ENCODE results near the gene VPS41. TPM values are rescaled to one million over a fixed set of nuclear protein-coding genes. Genes with fewer than 3 reads are reported as not detected.

The VPS41 gene
- total RNA-seq, 1 donor from 2014 or later = 103 TPM

DNA sequence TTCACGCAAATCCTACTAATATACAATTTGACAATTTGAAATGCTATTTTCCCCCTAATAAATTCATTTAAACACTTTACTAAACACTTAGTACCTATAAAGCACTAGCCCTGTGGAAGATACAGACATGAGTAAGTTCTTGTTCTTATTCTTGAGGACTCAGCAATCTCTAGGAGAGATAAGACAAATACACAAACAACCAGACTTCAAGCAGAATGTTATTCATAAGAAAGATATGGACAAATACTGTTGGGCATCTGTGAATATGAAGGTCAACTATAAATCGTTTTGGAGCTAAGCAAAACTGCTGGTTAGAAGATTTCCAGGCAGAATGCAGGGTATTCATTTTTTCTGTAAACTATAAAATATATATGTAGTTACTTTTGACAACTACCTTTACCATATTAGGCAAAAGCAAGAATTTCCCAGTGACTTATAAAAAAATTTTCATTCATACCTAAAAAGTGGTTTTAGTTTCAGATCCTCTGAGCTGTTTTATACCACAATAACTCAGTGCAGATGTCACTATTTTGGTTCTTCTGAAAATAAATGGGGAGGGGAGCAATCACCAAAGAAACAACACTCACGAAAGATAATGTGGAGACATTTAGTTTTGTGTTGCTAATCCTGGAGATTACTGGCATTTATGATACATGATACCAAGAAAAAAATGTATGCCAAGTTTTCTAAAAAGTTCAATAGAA lies 3.8 kb downstream of the VPS41 start:
- DNase-seq (ENCODE audit: low spot score) = no peak

DNA sequence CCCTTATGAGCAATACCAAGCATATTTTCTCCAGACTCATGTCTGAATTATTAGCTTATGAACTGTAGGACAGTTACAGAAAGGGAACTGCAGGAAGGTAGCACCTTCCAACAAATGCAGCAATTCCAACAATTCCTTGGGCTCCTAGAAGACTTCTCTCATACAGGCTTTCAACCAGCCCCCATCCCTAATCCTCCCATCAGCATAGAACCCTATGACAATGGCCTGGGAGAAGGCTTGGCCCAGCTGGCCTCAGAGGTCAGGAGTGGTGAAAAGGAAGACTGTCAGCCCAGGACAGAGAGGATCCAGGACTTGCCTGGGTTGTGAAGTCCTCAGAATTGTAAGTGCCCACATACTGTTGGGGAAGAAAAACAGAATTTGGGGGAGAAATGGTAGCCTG lies 5.9 kb downstream of the VPS41 start:
- DNase-seq (ENCODE audit: low spot score) = no peak

DNA sequence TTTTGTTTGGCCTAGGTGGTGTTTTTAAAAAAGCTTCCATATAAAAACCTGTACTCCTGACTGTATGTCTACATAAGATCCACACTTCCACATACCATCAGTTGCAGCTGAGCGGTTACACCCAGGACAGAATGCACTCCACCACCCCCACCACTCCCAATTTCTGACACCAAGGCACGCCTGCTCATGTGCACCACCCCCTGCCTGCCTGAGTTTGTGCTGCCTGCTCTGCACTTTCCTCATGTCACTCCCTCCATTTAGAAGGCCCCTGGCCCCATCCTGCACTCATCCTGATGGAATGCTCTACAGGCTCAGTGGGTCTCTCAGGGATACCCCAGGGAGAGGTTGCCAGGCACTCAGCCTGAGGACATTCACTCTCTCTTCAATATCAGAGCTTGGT lies 6.5 kb downstream of the VPS41 start:
- no peak for DNase-seq (ENCODE audit: low spot score)

DNA sequence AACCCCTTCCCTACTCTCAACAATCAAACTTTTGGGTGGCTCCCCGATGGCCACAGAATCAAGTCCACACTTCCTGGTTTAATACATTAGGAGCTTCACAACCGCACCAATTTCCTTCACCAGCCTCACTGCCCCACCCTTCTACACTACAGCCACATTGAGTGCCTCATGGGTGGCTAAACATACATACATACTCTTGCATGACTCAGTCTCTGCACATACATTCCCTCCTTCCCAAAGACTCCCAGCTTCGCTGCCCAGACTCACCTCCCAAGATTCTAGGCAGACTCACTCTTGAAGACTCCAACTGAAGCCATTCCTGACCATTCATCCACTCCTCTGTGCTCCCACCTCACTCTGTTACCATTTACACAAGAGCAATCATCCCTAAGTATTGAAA lies 15.9 kb downstream of the VPS41 start:
- DNase-seq (ENCODE audit: low spot score) = no peak

DNA sequence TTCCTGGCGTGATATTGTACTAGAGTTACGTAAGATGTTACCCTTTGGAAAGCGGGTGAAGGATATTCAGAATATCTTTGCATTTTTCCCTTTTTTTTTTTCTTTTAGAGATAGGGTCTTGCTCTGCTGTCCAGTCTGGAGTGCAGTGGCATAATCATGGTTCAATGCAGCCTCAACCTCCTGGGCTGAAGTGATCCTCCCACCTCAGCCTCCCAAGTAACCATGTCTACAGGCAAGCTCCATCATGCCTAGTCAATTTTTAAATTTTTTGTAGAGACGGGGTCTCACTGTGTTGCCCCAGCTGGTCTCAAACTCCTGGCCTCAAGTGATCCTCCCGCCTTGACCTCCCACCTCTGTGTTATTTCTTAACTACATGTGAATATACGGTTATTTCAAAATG lies 18.4 kb downstream of the VPS41 start:
- no peak for DNase-seq (ENCODE audit: low spot score)

DNA sequence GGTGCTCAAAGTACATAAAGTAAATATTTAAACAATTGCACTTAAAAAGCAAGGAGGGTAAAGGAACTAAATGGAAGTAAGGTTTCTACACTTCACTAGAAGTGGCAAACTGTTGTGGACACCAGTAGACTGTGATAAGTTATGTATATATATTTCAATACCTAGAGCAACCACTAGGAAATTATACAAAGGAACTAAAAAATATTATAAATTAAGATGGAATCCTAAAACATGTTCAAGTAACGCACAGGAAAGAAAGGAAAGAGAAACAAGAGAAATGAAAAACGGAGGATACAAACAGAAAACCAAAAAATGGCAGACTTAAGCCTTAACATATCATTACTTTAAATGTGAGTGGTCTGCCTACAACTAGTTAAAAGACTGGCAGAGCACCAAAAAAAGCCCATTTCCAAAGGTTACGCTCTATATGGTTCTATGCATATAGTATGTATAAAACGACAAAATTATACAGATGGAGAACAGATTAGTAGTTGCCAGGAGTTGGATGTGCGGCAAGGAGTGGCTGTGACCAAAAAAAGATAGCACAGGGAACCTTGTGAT lies 19.0 kb downstream of the VPS41 start:
- DNase-seq (ENCODE audit: low spot score) = no peak

DNA sequence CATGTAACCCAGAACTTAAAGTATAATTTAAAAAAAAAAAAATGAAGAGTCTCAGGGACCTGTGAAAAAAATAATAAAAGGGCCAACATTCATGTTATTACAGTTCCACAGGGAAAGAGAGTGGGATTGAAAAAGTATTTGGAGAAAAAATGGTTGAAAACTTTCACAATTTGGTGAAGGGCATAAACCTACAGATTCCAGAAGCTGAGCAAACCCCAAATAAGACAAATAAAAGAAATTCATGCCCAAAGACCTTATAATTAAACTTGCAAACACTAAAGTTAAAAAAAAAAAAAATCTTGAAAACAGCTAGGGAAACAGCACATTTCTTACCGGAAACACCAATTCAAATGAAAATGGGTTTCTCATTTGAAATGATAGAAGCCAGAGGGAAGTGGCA lies 19.9 kb downstream of the VPS41 start:
- DNase-seq (ENCODE audit: low spot score) = no peak

DNA sequence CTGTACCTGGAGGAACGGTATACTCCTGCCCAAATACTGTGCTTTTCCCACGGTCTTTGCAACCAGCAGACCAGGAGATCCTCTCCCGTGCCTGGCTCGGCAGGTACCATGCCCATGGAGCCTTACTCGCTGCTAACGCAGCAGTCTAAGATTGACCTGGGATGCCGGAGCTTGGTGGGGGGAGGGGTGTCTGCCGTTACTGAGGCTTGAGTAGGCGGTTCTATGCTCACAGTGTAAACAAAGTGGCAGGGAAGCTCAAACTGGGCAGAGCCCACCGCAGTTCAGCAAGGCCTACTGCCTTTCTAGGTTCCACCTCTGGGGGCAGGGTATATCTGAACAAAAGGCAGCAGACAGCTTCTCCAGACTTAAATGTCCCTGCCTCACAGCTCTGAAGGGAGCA lies 22.7 kb downstream of the VPS41 start:
- DNase-seq (ENCODE audit: low spot score) = no peak

DNA sequence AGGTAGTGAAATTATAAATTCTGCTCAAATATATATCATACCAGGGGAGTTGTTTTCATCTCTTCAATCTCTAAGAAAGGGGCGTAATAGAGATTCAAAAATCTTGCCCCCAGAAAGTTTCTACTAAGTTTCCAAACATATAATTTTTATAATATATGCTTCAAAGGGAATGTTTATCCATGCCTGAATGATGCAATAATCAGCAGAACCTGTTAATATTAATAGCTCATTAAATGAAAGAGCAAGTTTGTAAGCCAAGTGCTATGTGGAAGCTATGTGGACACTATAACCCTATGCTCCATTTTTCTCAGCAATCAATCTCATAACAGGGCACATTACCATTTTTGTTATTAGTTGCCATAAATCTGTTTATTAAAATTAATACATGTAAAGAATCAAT lies 25.3 kb downstream of the VPS41 start:
- DNase-seq (ENCODE audit: low spot score) = no peak

DNA sequence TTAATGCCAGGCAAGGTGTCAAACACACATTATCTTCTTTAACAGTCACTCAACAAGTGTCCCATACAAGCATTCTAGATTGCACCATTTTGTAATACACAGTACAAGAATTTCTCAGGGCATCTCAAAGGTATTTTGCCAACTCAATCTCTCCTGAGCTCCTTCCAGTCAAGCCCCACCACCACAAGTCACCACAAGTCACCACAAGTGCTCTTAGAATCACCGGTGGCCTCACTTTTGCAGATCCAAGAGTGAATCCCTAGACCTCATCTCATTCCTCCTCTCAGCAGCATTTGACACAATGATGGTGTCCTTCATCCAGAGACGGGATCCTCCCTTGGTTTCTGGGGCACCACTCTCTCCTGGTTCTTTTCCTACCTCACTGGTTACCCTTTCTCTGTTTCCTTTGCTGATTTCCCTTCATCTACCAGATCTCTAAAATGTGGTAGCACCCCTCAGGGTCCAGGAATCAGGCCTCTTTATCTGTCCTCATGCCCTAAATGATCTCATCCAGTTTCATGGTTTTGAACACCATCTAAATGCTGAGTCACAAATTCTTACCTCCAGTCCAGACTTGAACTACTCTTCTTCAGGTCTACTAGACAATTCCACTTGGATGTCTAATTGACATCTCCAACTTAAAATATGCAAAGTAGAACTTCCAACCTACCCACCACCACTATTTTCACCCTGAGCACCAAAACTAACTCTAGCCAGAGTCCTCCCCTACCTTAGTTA lies 26.9 kb downstream of the VPS41 start:
- DNase-seq (ENCODE audit: low spot score) = no peak

DNA sequence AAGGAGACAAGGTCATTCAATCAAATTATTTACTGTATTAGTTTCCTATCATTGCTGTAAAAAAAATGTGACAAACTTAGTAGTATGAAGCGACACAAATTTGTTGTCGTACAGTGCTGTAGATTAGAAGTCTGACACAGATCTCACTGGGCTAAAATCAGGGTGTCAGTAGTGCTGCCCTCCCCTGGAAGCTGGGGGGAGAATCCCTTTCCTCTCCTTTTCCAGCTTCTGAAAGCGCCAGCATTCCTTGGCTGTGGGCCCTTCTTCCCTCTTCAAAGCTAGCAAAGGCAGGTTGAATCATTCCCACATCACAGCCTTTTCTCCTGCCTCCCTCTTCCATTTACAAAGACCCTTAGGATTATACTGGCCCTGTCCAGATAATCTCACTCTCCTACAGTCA lies 28.0 kb downstream of the VPS41 start:
- DNase-seq (ENCODE audit: low spot score) = no peak

DNA sequence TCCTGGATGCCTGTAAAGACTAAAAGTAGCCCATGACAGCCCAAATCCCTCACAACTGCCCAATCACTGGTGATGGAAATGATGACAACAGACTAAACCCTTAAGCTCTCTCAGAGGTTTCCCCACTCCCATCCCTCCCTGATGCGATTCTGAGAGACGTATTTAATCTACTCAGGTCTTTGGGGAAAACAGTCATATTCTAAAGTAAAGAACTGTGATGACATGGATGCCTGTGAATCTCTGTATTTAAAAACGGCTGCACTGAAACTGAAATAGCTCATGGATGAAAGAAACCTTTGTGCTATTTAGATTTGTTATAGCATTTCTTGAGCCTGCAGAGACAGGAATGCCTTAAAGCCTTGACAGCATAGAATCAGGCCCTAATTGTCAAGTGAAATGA lies 28.5 kb downstream of the VPS41 start:
- DNase-seq (ENCODE audit: low spot score) = no peak

DNA sequence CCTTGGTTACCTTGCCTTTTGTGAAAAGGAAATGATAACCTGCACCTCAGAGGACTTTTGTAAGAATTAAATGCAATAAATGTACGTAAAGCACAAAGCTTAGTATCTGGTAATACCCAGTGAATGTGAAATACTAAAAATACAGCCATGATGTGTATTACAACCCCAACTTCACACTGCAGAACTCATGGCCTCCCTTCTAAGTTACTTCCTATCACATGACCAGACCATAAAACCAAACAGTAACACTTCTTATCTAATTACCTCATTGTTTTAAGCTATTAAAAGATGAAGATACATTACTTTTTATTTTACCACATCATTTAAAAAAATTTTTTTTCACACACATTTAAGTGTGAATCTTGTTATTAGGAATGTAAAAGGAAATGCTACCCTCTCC lies 29.0 kb downstream of the VPS41 start:
- no peak for DNase-seq (ENCODE audit: low spot score)

DNA sequence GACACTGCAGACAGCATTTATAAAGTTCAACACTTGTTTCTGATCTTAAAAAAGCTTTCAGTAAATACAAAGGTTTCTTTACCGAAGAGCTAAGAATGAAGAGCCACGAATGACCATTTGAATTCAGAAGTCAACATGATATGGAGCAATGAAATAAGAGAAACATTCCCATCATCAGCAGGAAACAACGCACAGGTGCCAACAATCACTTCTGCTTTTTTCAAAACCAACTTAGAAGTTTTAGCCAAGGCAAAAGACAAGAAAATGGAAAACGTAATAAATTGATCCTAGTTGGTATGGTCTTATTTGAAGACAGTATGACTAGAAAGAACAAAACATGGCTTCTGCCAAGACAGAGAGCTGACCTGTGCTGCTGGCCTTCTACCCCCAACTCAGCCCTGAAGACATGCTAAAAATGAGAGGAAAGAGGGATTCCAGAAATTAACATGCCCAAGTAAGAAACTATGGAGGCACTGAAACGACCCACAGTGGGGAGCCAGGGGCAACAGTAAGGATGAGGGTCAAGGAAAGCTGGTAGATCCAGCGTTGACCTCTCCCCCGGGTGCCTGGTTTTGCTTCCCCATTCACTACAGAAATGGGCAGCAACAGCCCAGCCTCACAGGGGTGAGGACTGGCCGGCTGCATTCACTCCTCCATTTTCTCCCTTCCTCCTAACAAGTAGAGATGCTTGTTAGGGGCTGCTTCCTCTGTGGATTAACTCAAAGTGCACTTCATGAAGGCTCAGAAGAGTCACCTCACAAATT lies 30.1 kb downstream of the VPS41 start:
- DNase-seq (ENCODE audit: low spot score) = no peak

DNA sequence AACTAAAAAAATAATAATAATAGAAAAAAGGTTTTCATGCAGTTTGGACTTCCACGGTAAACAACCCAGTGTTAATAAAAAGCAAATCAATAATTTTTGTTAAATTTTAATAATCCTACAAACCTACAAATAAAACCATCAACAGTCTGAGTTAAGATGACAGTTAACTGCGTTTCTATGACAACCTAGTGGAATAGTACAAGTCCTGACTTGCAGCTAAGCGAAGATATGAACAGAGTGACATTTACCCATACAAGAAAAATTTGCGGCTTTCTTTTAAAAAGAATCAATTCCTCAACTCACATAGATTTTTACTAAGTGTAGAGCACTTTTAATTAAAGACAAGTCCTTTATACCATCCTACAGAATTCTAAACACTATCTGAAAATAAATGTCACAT lies 35.6 kb downstream of the VPS41 start:
- DNase-seq (ENCODE audit: low spot score) = no peak

DNA sequence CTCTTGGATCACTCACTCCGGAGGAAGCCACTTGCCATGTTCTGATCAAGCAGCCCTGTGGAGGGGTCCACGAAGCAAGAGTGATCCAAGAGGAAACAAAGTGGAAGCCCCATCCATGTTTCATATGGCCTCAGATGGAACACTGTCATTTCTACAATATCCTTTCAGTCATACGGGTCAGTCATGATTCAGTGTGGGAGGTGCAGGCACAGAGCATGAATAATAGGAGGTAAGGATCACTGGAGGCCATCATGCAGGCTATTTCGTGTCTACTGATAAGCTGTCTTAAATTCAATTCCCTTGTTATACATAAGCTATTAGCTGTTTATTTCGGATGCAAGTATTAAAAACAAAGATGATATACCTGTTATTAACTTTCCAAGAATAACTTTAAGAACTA lies 36.8 kb downstream of the VPS41 start:
- DNase-seq (ENCODE audit: low spot score) = no peak

DNA sequence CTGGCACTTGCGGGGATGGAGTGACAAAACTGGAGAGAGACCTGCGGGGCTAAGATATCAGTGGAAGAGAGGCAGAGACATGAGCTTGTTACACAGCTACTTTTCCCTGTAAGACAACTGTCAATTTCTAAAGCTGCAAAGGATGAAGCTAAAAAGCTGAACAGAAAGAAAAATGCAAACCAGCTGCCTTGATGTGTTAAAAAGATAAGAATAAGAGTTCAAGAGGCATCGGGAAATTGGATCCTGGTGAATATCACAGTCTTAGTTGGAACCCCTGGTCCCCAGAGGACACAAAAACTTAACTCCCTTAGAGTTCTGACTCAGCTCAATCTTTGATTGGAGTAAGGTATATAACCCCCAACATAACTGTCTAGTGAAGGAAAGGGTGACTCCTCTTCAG lies 38.8 kb downstream of the VPS41 start:
- DNase-seq (ENCODE audit: low spot score) = no peak

DNA sequence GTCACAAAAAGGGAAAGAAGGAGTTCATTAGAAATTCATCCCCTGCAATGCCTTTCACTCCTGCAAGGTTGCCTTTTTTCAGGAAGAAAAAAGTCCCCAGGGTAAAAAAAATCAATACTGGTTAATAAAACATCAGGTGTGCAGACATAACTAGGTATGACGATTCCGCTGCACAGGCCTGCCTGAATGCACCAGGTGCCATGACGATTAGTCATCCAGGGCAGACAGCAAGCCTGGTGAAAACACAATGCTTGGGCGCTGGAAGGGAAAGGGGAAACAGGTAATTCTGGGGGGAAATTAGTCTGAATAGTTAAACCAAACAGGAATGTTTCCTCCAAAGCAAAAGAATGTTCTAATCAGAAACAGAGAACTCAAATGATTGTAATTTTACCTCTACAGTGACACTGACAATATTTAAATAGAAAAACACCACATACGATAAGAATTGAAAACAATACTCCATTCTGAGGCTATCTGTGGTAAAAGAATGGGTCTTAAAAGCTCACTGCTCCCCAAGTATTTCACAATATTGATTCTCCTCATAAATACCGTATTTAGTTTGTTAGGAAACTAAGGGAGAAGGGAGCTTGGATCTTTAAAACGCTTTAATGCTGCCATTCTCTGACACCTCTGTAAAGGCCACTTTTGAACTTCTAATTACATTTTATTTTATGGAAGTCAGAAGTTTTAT lies 45.2 kb downstream of the VPS41 start:
- DNase-seq (ENCODE audit: low spot score) = peak; percentile 81

DNA sequence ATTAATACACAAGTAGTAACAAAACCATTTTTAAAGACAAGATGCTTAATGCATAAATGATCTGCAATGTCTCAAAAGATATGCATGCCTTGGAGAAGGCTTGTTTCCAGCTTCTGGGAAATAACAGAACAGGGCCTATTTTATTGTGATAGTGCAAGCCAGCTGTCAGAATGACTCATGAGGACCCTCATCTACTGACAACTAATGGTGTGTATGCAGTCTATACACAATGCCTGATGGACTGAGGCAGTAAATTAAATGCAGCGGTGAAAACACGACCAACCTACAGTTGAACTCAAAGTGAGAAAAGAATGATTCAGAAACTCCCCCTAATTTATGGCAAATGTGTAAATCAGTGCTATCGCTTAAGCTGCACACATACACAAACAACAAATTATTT lies 46.3 kb downstream of the VPS41 start:
- DNase-seq (ENCODE audit: low spot score) = no peak

DNA sequence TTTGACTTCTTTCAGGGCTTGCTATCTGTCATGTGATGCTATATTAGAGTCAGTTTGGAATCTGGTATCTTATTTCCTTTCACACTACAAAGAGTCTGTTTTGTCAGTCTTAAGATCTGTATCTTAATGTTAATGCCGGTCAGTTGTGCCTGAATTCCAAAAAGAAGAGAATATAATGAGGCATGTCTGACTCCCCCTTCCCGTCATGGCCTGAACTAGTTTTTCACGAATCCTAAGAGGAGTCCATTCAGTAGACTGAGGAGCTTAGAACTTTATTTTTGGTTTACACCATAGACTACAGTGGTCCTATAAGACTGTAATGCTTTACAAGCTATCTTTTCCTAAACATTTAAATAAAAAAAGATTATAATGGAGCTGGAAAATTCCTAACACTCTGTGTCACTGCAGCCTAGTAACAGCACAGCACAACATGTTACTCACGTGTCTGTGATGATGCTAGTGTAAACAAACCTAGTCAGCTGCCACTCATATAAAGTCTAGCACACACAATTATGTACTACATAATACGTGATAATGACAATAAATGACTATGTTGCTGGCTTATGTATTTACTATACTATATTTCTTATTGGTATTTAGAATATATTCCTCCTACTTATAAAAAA lies 50.6 kb downstream of the VPS41 start:
- DNase-seq (ENCODE audit: low spot score) = no peak

DNA sequence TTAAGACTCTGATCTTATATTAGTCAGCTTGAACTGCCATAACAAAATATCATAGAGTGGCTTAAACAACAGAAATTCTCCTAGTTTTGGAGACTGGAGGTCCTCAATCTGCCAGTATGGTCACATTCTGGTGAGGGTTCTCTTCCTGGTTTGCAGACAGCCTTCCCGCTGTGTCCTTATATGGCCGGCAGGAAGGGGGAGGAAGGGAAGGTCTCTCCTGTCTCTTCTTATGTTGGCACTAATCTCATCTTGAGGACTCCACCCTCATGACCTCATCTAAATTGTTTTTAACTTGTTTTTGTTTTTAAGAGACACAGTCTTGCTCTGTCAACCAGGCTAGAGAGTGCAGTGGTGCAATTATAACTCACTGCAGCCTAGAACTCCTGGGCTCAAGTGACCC lies 53.1 kb downstream of the VPS41 start:
- no peak for DNase-seq (ENCODE audit: low spot score)

DNA sequence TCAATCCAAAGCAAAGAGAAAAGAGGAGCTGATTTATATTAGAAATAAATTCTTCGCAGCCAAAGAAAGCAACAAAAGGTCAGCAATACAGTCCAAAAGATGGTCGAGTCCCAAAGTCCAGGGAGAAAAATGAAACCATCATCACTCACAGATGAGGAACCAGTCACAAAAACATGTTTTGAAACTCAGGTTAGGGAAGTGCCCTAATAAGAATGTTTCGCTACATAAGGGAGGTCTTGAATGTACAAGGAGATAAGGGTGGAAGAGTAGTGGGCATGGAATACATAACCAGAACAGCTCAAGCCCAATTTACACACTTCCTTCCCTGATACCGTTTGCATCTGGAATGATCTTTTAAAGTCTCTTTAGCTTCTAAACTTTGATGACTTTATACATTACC lies 53.6 kb downstream of the VPS41 start:
- no peak for DNase-seq (ENCODE audit: low spot score)

Data from mucosa of gallbladder (tissue), 1 donor.